Ovary (tissue), 9 donors: ENCODE results near the gene FANCI. TPM values are rescaled to one million over a fixed set of nuclear protein-coding genes. Genes with fewer than 3 reads are reported as not detected.
"Not testable (repeated sequence)": the region's sequence is repeated elsewhere in the genome, so short reads cannot be mapped to it uniquely, and the experiment has no call there.

Source experiments
- DNase-seq, 5 donors: peaks; one replicate each; pipeline ENCODE4 v3.0.0-alpha.2; 2019 to 2020
- H3K27ac ChIP-seq, 2 donors: fragments of 200-600 bp; one replicate each; pipeline versions ENCODE4 v1.5.1 to v1.8.0; 2019 to 2022
- H3K27me3 ChIP-seq: fragments of 200-600 bp; one replicate; pipeline ENCODE4 v1.8.0; 2022
- H3K36me3 ChIP-seq: fragments of 200-600 bp; sonication (generic); one replicate; pipeline ENCODE4 v1.5.1; 2019
- H3K4me1 ChIP-seq: one replicate; pipeline ENCODE4 v1.8.1; 2013; ENCODE audit warnings: mild to moderate bottlenecking, moderate library complexity; ENCODE audit not compliant: insufficient read depth
- H3K4me3 ChIP-seq: fragments of 200-600 bp; sonication (generic); one replicate; pipeline ENCODE4 v1.5.1; 2017
- H3K9me3 ChIP-seq, 2 donors: fragments of 200-600 bp in 1 of 2; sonication (generic) in 1 of 2; one replicate each; pipeline versions ENCODE4 v1.5.1 to v1.8.1; 2013 to 2019; ENCODE audit warnings: mild to moderate bottlenecking in 1 of 2, moderate library complexity in 1 of 2
- EP300 ChIP-seq: sonication (generic); formaldehyde crosslinking; IDR thresholded peaks from one replicate; pipeline ENCODE4 v1.6.1; 2017; ENCODE audit warnings: antibody characterized with exemption
- POLR2A ChIP-seq: fragments of 450-650 bp; IDR thresholded peaks from one replicate; pipeline ENCODE4 v1.6.1; 2017; ENCODE audit warnings: antibody characterized with exemption, mild to moderate bottlenecking, moderate library complexity
- WGBS, 3 donors: extraction: QIAGEN DNeasy Blood & Tissue Kit in 1 of 3; methylation state at CpG; one replicate each; pipeline versions ENCODE4 v1.1.5 to v1.1.7; 2013 to 2017; 5-methylcytosine and 5-hydroxymethylcytosine counted together
- intact Hi-C, 4 donors: fragments of 100-400 bp; cut with DNase I; formaldehyde crosslinking; loops; one replicate each; pipeline versions ENCODE4 v1.11.0 to v1.15.1; 2022 to 2023
- polyA plus RNA-seq, 2 donors: library from polyadenylated mRNA; stranded (reverse); fragments of 200-250 nt in 1 of 2; fragments of 350-450 nt in 1 of 2; fragmentation: Illumina TruSeq in 1 of 2; extraction: RNeasy Lipid Tissue Mini Kit (QIAGEN cat#74804) in 1 of 2; gene quantifications; one replicate each; pipeline ENCODE4 v1.2.3, GENCODE V29; 2013 to 2014
- total RNA-seq, 7 donors: library from RNA; depleted of rRNA in 2 of 7; stranded (reverse); fragments of >200 nt in 2 of 7; fragmentation: NEBNext Ultra II Directional in 3 of 7; extraction: Animal tissue kit (Norgen Biotek cat#: 25700) in 3 of 7; gene quantifications; one replicate each; pipeline versions ENCODE4 v1.1.0 to v1.2.4, GENCODE V29; 2016 to 2023
- TF ChIP-seq, protein P1 (sequence below), 3 donors: fragments of 450-650 bp in 2 of 3; fragments of 200-600 bp in 1 of 3; IDR thresholded peaks; one replicate each; pipeline versions ENCODE4 v1.5.1 to v1.8.0; 2016 to 2022; ENCODE audit warnings: antibody characterized with exemption in 3 of 3, mild to moderate bottlenecking in 1 of 3
- donor health status: DM: no; HTN: no; CAD: no; lungs with moderate emphysema.
- donor health status: DM: no; HTN: no; CAD: no.
- donor health status: Bipolar disorder and iron deficiency.
- donor health status: DM: yes; HTN: yes; CAD: no.
- donor health status: DM: no; HTN: no; CAD: no.
- donor health status: DM: yes; HTN: yes; CAD: no.

The FANCI gene
- total and polyA plus RNA-seq, 9 donors = 2.9 to 11.7 (median 4.6) TPM

DNA sequence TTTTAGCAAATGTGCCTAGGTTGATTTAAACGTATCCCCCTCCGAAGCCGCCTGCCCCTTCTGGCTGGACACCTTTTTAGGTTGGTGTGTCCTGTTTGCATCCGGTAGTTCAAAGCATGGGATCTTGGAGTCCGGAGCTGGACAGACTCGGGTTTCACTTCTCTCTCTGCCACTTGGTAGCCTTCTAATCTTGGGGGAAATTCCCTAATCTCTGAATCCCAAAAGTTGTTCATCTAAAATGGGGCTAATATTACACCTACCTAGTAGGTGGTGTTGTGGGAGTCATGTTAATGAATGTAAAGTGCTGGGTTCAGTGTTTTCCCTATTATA is 760 bp downstream of the FANCI start:
- Histone ChIP-seq H3K4me3 (peak overlapping the region; percentile 54), H3K27me3 (no peaks in the 10 kb centered on the region), H3K9me3 (peaks cover 0 to 3% of the 10 kb centered on the region in 2 donors), H3K27ac (no peak overlapping the region), H3K36me3 (no peaks in the 10 kb centered on the region), H3K4me1 (peaks cover 2% of the 10 kb centered on the region)
- DNase-seq = no peak
- 0% methylated on average over 6 of the region's 6 CpGs for WGBS, 3 donors
- intact Hi-C loops = no loop called here
- TF ChIP-seq EP300 = no peak
- TF ChIP-seq, protein P1, sequence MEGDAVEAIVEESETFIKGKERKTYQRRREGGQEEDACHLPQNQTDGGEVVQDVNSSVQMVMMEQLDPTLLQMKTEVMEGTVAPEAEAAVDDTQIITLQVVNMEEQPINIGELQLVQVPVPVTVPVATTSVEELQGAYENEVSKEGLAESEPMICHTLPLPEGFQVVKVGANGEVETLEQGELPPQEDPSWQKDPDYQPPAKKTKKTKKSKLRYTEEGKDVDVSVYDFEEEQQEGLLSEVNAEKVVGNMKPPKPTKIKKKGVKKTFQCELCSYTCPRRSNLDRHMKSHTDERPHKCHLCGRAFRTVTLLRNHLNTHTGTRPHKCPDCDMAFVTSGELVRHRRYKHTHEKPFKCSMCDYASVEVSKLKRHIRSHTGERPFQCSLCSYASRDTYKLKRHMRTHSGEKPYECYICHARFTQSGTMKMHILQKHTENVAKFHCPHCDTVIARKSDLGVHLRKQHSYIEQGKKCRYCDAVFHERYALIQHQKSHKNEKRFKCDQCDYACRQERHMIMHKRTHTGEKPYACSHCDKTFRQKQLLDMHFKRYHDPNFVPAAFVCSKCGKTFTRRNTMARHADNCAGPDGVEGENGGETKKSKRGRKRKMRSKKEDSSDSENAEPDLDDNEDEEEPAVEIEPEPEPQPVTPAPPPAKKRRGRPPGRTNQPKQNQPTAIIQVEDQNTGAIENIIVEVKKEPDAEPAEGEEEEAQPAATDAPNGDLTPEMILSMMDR (IDR thresholded peaks at IDR 0.05) = no peak
- no peak for TF ChIP-seq POLR2A

DNA sequence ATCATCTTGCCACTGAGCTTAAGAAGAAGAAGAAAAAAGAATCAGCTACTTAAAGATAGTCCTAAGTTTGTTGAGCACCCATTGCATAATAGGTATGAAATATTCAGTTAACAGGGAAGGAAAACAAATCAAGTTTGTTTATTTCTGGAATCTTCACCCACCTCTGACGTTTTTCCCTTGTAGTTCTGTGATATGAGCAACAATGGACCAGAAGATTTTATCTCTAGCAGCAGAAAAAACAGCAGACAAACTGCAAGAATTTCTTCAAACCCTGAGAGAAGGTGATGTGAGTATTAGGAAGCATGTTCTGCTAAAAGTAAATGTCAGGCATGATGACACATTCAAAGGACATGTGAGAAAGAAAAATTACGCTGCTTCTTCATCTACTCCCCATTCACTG is 3.7 kb downstream of the FANCI start:
- DNase-seq = no peak
- no peak overlapping the region for H3K4me3 ChIP-seq
- H3K9me3 ChIP-seq = no peaks in the 10 kb centered on the region
- no peak overlapping the region for H3K27ac ChIP-seq
- H3K27me3 ChIP-seq = no peaks in the 10 kb centered on the region
- peaks cover 2% of the 10 kb centered on the region for H3K4me1 ChIP-seq
- intact Hi-C loops = no loop called here
- no peaks in the 10 kb centered on the region for H3K36me3 ChIP-seq
- TF ChIP-seq POLR2A (no peak), EP300 (no peak)
- TF ChIP-seq, protein P1 (IDR thresholded peaks at IDR 0.05) = no peak
- WGBS, 3 donors = 77 to 85% (median 82%) methylated on average over 2 of the region's 2 CpGs

DNA sequence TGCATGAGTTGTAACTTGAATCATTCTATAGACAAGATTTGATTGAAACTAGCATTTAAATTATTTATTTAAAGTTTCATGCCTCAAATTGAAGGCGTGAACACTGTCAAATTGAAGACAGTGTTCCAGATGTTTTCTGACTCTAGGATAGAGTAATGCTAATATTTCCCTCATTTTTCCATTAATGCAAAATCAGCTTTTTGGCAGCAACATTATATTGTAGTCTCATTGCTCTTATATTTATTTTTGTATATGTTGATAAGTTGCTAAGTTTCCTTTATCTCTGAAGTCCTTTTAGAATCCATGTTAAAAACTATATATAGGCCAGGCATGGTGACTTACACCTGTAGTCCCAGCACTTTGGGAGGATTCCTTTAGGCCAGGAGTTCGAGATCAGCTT is 4.8 kb downstream of the FANCI start:
- DNase-seq = no peak
- intact Hi-C loops = no loop called here
- WGBS, 3 donors = 97 to 98% (median 98%) methylated on average over 2 of the region's 2 CpGs
- Histone ChIP-seq H3K27me3 (no peaks in the 10 kb centered on the region), H3K27ac (no peak overlapping the region), H3K9me3 (no peaks in the 10 kb centered on the region), H3K36me3 (no peaks in the 10 kb centered on the region), H3K4me3 (no peak overlapping the region), H3K4me1 (peaks cover 2% of the 10 kb centered on the region)
- TF ChIP-seq EP300 (no peak), POLR2A (no peak)
- TF ChIP-seq, protein P1 (IDR thresholded peaks at IDR 0.05) = no peak

DNA sequence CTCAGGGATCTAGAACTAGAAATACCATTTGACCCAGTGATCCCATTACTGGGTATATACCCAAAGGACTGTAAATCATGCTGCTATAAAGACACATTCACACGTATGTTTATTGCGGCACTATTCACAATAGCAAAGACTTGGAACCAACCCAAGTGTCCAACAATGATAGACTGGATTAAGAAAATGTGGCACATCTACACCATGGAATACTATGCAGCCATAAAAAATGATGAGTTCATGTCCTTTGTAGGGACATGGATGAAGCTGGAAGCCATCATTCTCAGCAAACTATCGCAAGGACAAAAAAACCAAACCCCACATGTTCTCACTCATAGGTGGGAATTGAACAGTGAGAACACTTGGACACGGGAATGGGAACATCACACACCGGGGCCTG is 6.4 kb downstream of the FANCI start:
- H3K4me1 ChIP-seq, intact Hi-C loops, H3K36me3 ChIP-seq, H3K27me3 ChIP-seq, H3K27ac ChIP-seq, H3K4me3 ChIP-seq, H3K9me3 ChIP-seq, DNase-seq: not testable (repeated sequence)
- 93 to 98% (median 96%) methylated on average over 5 of the region's 5 CpGs for WGBS, 3 donors

DNA sequence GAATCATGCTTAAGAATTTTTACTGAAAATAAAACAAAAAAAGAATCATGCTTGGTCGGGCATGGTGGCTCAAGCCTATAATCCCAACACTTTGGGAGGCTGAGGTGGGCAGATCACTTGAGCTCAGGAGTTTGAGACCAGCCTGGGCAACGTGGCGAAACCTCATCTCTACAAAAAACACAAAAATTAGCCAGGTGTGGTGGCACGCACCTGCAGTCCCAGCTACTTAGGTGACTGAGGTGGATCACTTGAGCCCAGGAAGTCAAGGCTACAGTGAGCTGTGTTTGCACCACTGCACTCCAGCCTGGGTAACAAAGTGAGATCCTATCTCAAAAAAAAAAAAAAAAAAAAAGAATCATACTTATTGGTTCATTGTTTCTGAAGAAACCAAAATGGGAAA is 33.5 kb downstream of the FANCI start:
- H3K27me3 ChIP-seq, H3K9me3 ChIP-seq, DNase-seq, H3K27ac ChIP-seq, intact Hi-C loops, H3K4me1 ChIP-seq, H3K4me3 ChIP-seq, H3K36me3 ChIP-seq: not testable (repeated sequence)
- WGBS, 3 donors = 95 to 97% (median 96%) methylated on average over 4 of the region's 4 CpGs

DNA sequence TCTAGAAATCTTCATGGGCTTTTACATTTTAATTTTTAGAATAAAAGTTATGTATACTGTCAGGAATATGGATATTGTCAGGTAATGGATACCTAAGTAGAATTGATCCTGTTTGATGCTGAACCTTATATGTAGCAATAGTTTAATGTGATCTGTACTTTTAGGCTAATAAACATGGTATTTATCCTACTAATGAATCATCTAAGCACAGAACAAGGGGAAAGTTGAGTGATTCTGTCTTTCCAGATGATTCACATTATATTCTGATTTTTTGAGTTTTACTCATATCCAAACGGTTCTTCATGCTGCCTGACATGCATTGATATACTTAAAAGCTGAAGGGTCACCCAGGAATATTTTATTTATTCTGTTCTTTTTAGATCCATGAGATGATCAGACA is 34.5 kb downstream of the FANCI start:
- TF ChIP-seq POLR2A = no peak
- Histone ChIP-seq H3K4me1 (no peaks in the 10 kb centered on the region), H3K36me3 (no peaks in the 10 kb centered on the region), H3K27me3 (no peaks in the 10 kb centered on the region), H3K4me3 (no peak overlapping the region), H3K9me3 (no peaks in the 10 kb centered on the region), H3K27ac (no peak overlapping the region)
- 85 to 90% (median 89%) methylated on average over 1 of the region's 1 CpG for WGBS, 3 donors
- intact Hi-C loops = no loop called here
- no peak for DNase-seq
